Testis (tissue), 2 donors: ENCODE results near the gene IP6K1.

Experiments
- POLR2A ChIP-seq: fragments of 450-650 bp; IDR thresholded peaks from one replicate; pipeline ENCODE4 v1.6.1; 2017; ENCODE audit warnings: antibody characterized with exemption, mild to moderate bottlenecking, moderate library complexity
- TF ChIP-seq, protein P1 (sequence below), 3 experiments: fragments of 450-650 bp in 2 of 3; fragments of 200-600 bp in 1 of 3; sonication (generic) in 1 of 3; IDR thresholded peaks; one replicate each; pipeline ENCODE4 v1.5.1; 2016 to 2019; ENCODE audit warnings: antibody characterized with exemption in 3 of 3, mild to moderate bottlenecking in 2 of 3, moderate library complexity in 1 of 3

GRCh38 chr3:49727924-49728361 is 58.4 kb downstream of the IP6K1 start:
- TF ChIP-seq, protein P1, sequence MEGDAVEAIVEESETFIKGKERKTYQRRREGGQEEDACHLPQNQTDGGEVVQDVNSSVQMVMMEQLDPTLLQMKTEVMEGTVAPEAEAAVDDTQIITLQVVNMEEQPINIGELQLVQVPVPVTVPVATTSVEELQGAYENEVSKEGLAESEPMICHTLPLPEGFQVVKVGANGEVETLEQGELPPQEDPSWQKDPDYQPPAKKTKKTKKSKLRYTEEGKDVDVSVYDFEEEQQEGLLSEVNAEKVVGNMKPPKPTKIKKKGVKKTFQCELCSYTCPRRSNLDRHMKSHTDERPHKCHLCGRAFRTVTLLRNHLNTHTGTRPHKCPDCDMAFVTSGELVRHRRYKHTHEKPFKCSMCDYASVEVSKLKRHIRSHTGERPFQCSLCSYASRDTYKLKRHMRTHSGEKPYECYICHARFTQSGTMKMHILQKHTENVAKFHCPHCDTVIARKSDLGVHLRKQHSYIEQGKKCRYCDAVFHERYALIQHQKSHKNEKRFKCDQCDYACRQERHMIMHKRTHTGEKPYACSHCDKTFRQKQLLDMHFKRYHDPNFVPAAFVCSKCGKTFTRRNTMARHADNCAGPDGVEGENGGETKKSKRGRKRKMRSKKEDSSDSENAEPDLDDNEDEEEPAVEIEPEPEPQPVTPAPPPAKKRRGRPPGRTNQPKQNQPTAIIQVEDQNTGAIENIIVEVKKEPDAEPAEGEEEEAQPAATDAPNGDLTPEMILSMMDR (IDR thresholded peaks at IDR 0.05): no peak
- TF ChIP-seq POLR2A: no peak
